Ishikawa (cell line): Measurements from ENCODE around the gene ADAT1.

Experiments used
- CEBPB ChIP-seq: IDR thresholded peaks from 2 replicates; pipeline ENCODE4 v1.6.1; 2012
- CREB1 ChIP-seq: IDR thresholded peaks from 2 replicates; pipeline ENCODE4 v1.6.1; 2012; ENCODE audit warnings: low read depth
- EGR1 ChIP-seq: IDR thresholded peaks from 2 replicates; pipeline ENCODE4 v1.6.1; 2012
- EP300 ChIP-seq: IDR thresholded peaks from 2 replicates; pipeline ENCODE4 v1.6.1; 2012; ENCODE audit warnings: borderline replicate concordance
- FOXM1 ChIP-seq: IDR thresholded peaks from 2 replicates; pipeline ENCODE4 v1.6.1; 2012; ENCODE audit warnings: low read depth, borderline replicate concordance
- NFIC ChIP-seq: IDR thresholded peaks from 2 replicates; pipeline ENCODE4 v1.6.1; 2012
- RAD21 ChIP-seq: IDR thresholded peaks from 2 replicates; pipeline ENCODE4 v1.6.1; 2012; ENCODE audit warnings: low read depth
- TAF1 ChIP-seq: IDR thresholded peaks from 2 replicates; pipeline ENCODE4 v1.6.1; 2012; ENCODE audit warnings: low read depth, mild to moderate bottlenecking
- TCF12 ChIP-seq: IDR thresholded peaks from 2 replicates; pipeline ENCODE4 v1.6.1; 2012; ENCODE audit warnings: low read depth
- TEAD4 ChIP-seq: IDR thresholded peaks from 2 replicates; pipeline ENCODE4 v1.6.1; 2012
- YY1 ChIP-seq: IDR thresholded peaks from 2 replicates; pipeline ENCODE4 v1.6.1; 2012; ENCODE audit warnings: low read depth
- ZBTB7A ChIP-seq: IDR thresholded peaks from 2 replicates; pipeline ENCODE4 v1.6.1; 2012; ENCODE audit warnings: low read depth
- TF ChIP-seq, protein P1 (sequence below): IDR thresholded peaks from 2 replicates; pipeline ENCODE4 v1.6.1; 2012
- TF ChIP-seq, protein P2 (sequence below): IDR thresholded peaks from 2 replicates; pipeline ENCODE4 v1.6.1; 2012; ENCODE audit warnings: low read depth, mild to moderate bottlenecking
- TF ChIP-seq, protein P3 (sequence below): IDR thresholded peaks from 2 replicates; pipeline ENCODE4 v1.6.1; 2012

Gene ADAT1

DNA sequence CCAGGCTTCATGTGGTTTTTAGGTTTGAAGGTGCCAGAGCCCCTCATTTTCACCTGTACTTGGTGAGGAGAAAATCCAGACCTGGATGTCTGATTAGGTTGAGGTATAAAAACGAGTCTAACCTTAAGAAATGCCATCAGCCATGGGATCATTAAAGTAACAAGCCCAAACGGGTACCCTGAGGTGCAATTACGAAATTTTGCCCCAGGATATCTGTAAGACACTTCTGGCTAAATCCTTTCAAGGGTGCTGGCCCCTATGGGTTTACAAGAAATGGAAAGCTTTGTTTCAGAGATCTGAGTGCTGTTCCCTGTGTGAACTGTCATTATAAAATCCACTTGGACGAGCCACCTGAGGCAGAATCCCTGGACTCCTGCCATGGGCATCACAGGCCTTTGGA lies 19.8 kb downstream of the ADAT1 start:
- TF ChIP-seq ZBTB7A (no peak), YY1 (no peak), NFIC (no peak), CREB1 (no peak), RAD21 (no peak), CEBPB (no peak), EP300 (no peak), TAF1 (no peak), FOXM1 (no peak), TEAD4 (no peak), EGR1 (no peak), TCF12 (no peak)
- TF ChIP-seq, protein P1, sequence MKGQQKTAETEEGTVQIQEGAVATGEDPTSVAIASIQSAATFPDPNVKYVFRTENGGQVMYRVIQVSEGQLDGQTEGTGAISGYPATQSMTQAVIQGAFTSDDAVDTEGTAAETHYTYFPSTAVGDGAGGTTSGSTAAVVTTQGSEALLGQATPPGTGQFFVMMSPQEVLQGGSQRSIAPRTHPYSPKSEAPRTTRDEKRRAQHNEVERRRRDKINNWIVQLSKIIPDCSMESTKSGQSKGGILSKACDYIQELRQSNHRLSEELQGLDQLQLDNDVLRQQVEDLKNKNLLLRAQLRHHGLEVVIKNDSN: no peak
- TF ChIP-seq, protein P2, sequence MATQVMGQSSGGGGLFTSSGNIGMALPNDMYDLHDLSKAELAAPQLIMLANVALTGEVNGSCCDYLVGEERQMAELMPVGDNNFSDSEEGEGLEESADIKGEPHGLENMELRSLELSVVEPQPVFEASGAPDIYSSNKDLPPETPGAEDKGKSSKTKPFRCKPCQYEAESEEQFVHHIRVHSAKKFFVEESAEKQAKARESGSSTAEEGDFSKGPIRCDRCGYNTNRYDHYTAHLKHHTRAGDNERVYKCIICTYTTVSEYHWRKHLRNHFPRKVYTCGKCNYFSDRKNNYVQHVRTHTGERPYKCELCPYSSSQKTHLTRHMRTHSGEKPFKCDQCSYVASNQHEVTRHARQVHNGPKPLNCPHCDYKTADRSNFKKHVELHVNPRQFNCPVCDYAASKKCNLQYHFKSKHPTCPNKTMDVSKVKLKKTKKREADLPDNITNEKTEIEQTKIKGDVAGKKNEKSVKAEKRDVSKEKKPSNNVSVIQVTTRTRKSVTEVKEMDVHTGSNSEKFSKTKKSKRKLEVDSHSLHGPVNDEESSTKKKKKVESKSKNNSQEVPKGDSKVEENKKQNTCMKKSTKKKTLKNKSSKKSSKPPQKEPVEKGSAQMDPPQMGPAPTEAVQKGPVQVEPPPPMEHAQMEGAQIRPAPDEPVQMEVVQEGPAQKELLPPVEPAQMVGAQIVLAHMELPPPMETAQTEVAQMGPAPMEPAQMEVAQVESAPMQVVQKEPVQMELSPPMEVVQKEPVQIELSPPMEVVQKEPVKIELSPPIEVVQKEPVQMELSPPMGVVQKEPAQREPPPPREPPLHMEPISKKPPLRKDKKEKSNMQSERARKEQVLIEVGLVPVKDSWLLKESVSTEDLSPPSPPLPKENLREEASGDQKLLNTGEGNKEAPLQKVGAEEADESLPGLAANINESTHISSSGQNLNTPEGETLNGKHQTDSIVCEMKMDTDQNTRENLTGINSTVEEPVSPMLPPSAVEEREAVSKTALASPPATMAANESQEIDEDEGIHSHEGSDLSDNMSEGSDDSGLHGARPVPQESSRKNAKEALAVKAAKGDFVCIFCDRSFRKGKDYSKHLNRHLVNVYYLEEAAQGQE: no peak
- TF ChIP-seq, protein P3, sequence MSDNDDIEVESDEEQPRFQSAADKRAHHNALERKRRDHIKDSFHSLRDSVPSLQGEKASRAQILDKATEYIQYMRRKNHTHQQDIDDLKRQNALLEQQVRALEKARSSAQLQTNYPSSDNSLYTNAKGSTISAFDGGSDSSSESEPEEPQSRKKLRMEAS: no peak

DNA sequence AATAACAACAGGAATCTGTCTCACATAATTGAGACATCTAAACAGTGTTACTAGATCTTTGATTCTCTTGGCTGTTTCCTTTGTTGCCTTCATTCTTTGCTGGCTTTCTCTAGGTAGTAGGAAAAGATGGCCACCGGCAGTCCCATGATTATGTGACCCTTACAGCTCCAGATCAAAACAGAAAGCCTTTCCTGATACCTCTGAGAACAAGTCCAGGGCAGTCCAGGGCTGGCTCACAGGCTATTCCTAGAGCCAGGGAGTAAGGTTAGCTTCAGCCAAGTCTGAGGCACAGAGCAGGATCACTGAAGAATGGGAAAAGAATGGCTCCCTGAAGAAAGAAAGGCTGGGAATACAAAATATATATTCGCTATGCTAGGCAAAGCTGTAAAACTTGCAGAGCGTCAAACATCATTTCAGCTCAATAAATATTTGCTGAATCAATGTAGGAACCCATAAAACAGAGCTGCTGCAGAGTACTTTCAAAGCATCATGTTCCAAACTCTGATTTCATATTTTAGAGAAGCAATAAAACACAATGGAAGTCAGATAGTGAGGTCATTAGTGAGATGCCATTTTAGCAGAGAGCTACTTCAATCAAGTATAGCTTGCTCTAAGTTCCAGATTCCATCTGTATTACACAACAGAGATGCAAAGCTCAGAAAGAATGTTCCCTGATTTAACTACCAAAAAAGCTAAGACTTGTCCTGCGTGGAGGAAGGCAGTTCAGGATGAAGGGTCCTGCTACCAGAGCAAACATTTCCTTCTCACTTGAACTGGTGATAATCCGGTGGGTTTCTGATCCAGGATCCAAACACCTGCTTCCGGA lies 23.4 kb downstream of the ADAT1 start:
- TF ChIP-seq, protein P1: no peak
- TF ChIP-seq CREB1 (no peak), NFIC (no peak), ZBTB7A (no peak), TCF12 (no peak), FOXM1 (no peak), CEBPB (no peak), TAF1 (no peak), EP300 (no peak), RAD21 (no peak), YY1 (no peak), TEAD4 (no peak), EGR1 (no peak)
- TF ChIP-seq, protein P3: no peak
- TF ChIP-seq, protein P2: no peak

DNA sequence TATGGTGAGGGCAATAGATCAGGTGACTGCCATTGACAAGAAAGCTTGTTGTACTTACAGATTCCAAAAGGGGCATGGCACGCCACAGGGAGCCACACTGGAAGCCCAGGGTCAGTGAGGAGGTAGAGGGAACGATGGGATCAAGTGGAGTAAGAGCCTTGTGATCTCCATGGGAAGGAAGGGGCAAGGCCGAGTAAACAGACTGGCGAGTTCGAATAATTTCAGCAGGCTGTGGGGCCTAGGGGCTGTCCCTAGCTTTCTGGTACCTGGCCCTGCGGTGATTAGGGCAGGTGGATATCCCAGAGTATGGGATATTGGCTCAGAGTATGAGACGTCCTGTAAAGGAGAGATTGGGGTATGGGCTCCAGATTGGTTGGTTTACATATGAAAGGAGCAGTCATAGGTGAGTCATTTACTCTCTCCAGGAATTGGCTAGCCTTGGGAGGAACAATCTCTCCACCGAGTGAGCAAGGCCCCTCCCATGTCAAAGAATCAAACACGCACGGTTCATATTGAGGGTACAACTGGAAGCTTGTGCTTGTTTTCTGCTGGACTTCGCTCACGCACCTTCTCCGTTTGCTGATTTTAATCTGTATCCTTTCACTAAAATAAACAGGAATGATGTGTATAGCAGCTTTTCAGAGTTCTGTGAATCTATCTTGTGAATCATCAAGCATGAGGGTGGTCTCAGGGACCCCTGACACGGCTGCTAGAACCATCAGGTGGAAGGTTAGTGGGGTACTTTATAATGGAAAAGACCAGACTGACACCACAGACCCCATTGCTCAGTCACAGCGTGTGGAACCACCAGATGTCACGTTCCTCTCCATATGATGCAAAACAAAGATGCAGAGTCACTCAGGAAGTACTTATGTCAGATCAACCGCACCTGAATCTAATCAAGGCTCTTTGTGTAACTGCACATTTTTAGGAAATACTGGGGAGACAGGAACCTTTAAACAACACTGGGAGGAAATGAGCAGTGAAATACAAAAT lies 29.0 kb downstream of the ADAT1 start:
- no peak for TF ChIP-seq FOXM1
- TF ChIP-seq RAD21: no peak

DNA sequence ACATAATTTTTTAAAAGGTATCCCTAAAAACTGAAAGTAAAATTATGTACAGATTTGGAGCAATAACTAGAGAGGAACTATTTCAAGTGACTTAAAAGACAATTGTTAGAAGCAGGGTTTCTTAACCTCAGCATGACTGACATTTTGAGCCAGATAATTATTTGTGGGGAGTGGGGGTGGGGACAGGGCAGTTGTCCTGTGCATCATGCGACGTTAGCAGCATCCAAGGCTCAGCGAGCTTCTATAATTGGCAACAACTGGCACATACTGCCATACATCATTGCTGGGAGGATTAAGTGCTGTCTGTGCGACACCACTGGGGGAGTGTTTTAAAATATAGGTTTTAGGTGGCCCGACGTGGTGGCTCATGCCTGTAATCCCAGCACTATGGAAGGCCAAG lies 29.8 kb downstream of the ADAT1 start:
- TF ChIP-seq FOXM1 (no peak), EP300 (no peak), YY1 (no peak), NFIC (no peak), TCF12 (no peak), CEBPB (no peak), RAD21 (no peak), ZBTB7A (no peak)
- TF ChIP-seq, protein P1: no peak
- TF ChIP-seq, protein P2: no peak
